HG03196 (cell line): Measurements from ENCODE around the gene OTUD3.
"Not testable (repeated sequence)": the region's sequence is repeated elsewhere in the genome, so short reads cannot be mapped to it uniquely, and the experiment has no call there.

Experiments
- ATAC-seq: cut with Tn5 transposase; IDR thresholded peaks from one replicate; pipeline ENCODE4 v1.9.1; 2021; ENCODE audit not compliant: unreplicated experiment

The OTUD3 gene

GRCh38 chr1:19868575-19868974 lies 13.6 kb upstream of the OTUD3 start:
- ATAC-seq = not testable (repeated sequence)

GRCh38 chr1:19869453-19869852 lies 12.7 kb upstream of the OTUD3 start:
- not testable (repeated sequence) for ATAC-seq

DNA sequence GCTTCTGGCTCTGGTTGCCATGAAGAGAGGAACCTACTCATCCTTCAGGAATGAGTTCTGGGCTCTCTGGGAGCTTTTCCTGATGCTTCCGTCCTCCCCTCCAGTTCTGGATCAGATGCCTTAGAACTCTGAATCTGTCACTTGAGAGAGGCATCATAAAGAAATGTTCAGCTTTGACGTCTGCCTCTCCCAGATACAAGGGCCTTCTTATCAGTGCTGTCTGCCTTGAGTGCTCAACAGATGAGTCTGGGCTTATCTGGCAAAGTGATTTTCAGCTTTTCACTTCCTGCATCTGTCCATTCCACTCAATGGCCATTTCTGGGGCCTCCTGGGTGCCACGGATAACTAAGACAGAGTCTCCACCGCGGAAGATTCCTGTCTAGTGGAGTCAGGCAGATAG lies 12.3 kb upstream of the OTUD3 start:
- ATAC-seq = no peak

DNA sequence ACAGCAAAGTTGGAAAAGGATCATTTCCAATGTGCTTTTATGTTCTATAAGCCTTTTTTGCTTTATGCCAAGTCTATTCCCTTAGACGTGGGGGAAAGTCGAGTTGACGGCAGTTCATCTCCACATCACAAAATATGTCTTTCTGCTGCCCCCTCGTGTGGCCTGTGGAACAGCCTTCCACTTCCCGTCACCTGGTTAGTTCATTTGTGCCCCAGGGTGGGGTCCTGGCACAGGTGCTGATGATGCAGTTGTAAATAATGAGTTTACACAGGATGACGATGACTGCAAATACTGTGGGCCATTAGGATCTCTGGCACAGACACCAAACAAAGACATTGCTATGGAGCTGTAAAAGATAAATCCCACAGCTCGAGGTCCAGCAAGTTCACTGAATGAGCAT lies 10.0 kb upstream of the OTUD3 start:
- no peak for ATAC-seq

- no peak for ATAC-seq
These were observed 4.9 kb upstream of the OTUD3 start for GRCh38 chr1:19877181-19877750.

DNA sequence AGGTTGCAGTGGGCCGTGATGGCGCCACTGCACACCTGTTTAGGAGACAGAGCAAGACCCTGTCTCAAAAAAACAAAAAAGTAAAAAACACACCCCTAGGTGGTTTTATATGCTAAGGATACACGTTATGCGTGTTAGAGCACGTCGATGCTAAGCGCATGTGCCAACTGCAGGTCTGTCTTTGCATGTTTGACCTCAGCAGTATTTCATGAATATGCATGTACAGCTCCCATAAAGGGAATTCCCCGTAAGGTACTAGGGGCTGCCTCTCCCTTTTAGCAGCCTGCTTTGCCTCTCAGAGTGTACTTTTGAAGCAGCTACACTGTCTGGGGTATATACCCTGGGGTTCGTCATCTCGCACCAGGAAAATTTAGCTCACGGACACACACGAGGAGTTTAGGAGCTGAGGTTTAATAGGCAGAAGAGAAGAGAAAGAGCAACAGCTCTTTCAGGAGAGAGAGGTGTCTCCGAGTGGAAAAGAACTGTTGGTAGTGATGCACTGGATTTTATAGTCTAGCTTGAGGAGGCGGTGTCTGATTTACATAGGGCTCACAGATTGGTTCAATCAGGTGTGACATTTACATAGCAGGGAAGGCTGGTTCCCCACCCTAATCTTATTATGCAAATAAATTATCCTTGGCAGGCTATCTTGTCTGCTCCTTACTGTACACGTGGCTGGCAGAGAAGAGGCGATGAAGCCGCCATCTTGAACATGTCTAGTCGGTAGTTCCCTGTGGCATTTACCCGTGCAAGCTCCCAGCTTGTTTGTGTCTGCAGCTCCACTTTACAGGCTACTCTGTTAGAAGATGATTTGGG lies 4.2 kb upstream of the OTUD3 start:
- ATAC-seq = no peak

DNA sequence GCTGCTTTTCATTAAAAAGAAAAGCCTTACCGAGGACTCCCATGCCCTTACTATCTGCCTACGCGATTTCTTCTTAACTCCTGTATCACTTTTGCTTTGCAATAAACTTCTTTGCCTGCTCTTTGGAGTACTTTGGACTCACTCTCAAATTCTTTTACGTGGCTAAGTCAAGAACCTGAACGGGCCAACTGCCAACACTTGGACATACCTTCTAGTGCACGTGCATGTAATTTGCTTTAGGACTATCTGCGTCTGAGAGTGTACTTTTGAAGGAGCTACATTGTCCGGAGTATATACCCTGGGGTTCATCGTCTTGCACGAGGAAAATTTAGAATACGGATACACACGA lies 3.6 kb upstream of the OTUD3 start:
- ATAC-seq = no peak

GRCh38 chr1:19879227-19879626 lies 3.0 kb upstream of the OTUD3 start:
- no peak for ATAC-seq

DNA sequence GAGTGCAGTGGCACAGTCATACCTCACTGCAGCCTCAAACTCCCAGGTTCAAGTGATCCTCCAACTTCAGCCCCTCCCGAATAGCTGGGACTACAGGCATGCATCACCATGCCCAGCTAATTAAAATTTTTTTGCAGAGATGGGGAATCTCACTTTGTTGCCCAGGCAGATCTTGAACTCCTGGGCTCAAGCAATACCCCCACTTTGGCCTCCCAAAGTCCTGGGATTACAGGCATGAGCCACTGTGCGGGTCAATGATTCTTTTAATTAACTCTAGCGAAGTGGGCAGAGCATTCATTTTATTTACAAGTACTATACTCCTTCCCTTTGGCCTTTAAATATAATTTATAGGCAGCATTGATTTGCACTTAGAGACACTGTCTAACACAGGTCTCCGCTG lies 2.5 kb upstream of the OTUD3 start:
- no peak for ATAC-seq

- not testable (repeated sequence) for ATAC-seq
These were observed 1.4 kb upstream of the OTUD3 start for GRCh38 chr1:19880841-19881240.

DNA sequence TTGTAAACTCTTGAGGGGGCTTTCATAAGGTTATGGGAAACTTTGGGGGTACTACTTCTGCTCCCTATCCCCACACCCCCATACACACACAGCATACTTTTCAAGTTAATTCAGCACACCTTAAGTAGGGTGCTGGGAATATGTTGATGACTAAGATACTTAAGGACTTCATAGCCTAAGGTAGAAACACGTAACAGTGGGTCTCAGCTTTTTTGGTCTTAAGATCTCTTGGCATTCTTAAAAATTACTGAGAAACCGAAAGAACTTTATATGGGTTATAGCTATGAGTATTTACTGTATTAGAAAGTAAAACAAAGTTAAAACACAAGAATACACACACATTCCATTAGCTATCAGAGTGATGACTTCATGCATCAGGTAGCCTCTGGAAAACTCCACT lies 2.1 kb downstream of the OTUD3 start:
- no peak for ATAC-seq

DNA sequence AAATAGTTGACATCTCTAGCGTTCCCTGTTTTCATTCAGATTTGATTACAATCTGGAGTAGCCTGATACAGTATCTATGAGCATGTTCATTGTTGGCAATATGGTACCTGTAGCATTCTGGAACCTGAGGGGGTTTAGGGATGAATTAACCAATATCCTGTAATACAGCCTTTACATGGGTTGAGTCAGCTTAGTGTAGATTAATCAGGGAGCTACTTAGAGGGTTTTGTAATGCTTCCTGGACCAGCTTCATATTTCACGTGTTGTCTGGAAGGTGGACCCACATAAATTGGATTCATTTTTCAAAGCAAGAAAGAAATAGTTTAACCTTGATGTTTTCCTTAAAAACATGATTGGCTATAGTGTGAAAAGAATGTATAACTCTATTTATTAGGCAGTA lies 3.6 kb downstream of the OTUD3 start:
- ATAC-seq = no peak

DNA sequence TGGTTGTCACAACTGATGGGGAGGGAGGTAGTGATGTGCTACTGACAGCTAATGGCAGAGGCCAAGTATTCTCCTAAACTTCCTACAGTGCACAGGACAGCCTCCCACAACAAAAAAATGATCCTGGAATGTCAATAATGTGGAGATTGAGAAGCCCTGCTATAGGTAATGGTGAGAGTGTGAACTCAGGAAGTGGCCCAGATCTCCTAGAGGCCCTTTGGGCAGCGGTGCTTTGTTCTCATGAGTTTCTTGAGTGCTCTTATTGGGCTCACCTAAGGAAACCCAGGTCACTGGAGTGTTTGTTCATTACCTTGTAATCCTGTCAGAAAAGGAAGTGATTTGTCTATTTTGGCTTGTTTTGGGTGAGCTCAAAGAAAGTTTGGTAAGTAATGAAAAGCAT lies 5.9 kb downstream of the OTUD3 start:
- ATAC-seq = no peak

GRCh38 chr1:19889656-19890055 lies 7.5 kb downstream of the OTUD3 start:
- no peak for ATAC-seq

GRCh38 chr1:19892129-19892528 lies 9.9 kb downstream of the OTUD3 start:
- ATAC-seq = no peak

DNA sequence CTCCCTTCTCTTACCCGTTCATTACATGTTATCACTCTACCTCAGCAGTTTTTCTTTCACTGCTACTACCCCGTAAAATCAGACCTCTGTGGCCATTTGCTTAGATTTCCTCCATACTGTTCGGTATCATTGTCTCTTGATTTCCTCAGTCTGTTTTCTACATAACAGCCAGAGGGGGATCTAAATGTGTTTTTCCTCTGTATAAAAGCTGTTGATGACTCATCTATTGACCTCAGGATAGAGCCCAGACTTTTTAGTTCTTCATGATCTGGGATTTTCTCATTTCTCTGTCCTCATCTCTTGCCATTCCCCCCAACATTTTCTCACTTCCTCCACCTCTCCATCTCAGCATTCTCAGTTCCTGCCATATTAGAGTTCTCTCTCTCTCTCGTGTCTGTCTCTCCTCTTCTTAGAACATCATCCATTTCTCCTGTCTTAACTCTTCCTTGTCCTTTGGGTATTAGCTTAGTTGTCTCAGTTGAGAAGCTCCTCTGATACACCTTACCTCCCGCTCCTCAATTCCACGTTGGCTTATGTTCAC lies 10.5 kb downstream of the OTUD3 start:
- no peak for ATAC-seq

- no peak for ATAC-seq
These were observed 11.5 kb downstream of the OTUD3 start for GRCh38 chr1:19893687-19894086.

DNA sequence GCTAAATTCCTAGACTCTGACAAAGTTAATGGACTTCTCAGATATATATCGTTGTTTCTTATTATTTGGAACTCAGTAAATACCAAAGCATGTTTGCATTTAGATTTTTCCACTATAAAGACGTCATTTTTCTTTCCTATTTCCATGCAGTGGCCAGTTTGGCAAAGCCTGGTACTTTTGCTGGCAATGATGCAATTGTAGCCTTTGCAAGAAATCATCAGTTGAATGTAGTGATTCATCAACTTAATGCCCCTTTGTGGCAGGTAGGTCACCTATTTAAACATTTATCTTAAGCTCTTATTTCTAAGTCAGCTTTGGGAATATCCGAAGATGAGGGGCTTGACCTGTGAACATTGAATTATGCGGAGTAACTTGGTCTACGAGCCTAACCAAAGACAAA lies 12.0 kb downstream of the OTUD3 start:
- no peak for ATAC-seq

DNA sequence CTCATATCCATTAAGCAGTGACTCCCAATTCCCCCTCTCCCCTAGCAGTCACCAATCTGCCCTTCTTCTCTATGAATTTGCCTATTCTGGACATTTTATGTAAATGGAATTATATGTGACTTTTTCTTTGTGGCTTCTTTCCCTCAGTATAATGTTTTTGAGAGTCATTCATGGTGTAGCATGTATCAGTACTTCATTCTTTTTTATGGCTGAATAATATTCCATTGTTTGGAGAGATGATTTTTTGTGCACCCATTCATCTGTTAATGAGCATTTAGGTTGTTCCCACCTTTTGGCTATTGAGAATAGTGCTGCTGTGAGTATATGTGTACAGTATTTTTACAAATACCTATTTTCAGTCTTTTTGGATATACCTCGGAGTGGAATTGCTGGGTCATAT lies 19.5 kb downstream of the OTUD3 start:
- ATAC-seq = no peak

DNA sequence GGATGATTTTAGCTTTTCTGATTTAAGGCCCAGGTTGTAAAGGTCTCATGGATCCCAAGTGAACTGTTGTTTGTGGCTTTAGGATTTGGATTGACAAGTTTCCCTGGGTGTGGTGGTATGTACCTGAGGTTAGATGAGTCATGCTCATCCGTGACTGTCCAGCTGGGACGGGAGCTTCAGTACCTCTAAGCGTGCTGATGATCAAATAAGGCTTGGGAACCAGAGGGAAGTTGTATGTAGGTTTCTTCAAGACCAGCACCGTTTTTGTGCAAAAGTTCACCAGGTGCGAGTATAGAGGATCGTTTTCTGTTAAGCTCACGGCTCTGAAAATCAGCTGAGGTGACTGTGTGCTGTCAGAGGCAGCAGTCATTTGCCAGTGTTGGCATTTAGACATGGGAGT lies 21.4 kb downstream of the OTUD3 start:
- ATAC-seq = no peak

- ATAC-seq = no peak
These were observed 25.3 kb downstream of the OTUD3 start for GRCh38 chr1:19907456-19907855.

- no peak for ATAC-seq
These were observed 27.2 kb downstream of the OTUD3 start for GRCh38 chr1:19909392-19909791.

- ATAC-seq = no peak
These were observed 27.8 kb downstream of the OTUD3 start for GRCh38 chr1:19909971-19910370.
